ENCODE data around the gene CADPS2.
"Not testable (repeated sequence)": the region's sequence is repeated elsewhere in the genome, so short reads cannot be mapped to it uniquely, and the experiment has no call there.

CADPS2 gene

DNA sequence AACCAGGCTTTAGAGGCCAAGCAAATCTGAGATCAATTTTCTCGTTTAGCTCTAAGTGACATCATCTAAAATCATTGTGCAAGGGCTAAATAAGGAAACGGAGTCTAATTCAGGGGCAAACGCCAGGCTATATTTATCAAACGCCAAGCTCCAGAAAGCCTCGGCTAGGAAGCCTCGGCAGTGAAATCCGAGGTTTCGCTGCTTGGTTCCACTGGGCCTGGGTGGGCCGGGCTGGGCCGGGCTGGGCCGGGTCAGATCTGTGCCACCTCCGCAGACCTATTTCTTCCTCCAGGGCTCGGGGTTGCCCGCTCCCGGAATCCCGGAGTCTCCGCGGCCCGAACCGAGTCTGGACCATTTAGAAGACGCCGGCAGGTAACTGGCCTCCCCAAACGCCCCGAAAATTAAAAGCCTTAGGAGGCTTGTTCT lies 581.3 kb downstream of the CADPS2 start:
- DNase-seq = no peak

DNA sequence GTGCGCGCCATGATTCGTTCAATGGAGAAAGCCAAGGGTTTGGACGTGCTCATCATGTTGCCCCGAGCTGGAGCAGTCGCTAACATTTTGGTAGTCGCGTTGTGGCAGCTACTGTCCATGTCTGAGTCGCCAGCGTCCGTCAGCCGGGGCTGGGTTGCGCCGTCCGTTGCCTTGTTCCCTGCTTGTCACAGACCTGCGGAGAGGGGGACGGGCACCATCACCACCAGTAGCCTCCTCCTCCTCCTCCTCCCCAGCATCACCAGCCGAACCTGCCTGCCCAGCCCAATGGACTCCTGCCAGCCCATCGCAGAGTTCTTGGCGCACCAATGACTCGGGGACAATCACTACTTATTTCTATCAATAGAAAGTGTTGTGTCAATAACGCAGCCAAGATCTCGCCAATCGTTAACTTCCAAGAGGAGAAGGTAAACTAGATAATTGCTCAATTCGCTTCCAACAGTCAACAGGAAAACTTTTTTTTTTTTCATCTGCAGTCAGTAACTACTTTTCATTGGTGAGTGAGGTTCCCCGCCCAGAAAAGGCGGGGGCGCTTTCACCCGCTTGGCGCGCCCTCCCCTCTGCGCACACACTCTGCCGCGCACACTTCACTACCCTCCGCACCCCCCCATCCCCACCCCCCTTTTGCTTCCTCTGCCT lies 581.8 kb downstream of the CADPS2 start, which contains the start of gene FEZF1:
Gene FEZF1 (minus strand): TSS at position 432 of the 657 bp plus-strand sequence. CDS start 313 bp downstream, at position 119.
- no peak for DNase-seq

DNA sequence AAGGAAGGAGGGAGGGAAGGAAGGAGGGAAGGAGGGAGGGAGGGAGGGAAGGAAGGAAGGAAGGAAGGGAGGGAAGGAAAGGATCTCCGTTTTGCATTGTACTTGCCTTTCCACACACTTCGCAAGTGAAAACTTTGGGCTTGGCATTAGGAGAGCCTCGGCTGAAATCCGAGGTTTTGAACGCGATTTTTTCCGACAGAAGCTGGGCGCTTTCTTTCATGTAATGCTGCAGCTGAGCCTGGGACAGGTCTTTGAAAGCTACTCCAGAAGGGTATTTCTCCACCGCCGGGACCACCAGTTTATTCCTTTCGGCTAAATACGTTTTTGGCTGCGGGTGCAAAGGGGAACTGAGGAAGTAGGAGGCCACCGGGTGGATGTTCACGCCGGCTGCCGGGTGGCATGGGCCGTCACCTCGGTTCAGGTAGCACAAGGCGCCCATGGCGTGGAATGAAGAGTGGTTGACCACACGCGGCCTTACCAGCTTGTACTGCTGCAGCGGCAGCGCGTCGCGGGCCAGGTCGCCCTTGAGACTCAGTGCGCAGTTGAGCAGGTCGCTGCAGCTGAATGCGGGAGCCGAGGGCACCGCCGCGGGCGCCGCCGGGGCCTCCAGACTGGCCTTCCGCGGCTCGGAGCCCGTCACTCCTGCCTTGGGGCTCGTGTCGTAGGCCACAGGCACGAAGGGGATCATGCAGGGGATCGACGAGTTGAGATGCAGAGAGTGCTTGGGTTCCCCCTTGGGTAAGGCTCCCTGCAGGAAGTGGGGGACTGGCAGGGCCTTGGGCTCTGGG lies 582.5 kb downstream of the CADPS2 start:
- DNase-seq = no peak

DNA sequence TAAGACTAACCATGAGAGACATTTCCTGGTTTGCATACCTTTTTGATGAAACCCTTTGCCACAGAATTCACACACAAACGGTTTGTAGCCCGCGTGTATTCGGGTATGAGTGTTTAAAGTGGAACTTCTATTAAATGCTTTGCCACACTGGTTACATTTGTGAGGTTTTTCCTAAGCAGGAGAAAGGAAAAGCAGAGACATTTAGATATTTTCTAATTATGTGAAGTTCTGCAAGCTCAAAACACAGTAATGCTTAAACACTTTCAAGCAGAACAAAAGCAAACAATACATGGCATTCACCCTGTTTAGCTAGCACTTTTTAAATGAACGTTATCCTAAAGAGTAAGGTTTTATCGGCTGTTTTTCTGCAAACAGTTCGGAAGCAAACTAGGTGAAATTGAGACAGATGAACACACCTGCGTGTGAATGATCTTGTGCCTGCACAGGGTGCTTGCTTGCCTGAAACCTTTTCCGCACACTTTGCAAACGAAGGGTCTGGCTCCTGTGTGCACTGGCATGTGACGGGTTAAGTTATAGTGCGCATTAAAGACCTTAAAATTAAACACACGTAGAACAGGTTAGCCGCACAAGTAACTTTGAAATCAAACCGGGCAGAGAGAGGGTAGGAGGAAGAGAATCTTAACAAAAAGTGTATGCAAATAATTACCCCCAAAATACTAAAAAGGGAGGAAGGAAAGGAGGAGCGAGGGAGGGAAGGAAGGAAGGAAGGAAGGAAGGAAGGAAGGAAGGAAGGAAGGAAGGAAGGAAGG lies 583.3 kb downstream of the CADPS2 start:
- DNase-seq = no peak

DNA sequence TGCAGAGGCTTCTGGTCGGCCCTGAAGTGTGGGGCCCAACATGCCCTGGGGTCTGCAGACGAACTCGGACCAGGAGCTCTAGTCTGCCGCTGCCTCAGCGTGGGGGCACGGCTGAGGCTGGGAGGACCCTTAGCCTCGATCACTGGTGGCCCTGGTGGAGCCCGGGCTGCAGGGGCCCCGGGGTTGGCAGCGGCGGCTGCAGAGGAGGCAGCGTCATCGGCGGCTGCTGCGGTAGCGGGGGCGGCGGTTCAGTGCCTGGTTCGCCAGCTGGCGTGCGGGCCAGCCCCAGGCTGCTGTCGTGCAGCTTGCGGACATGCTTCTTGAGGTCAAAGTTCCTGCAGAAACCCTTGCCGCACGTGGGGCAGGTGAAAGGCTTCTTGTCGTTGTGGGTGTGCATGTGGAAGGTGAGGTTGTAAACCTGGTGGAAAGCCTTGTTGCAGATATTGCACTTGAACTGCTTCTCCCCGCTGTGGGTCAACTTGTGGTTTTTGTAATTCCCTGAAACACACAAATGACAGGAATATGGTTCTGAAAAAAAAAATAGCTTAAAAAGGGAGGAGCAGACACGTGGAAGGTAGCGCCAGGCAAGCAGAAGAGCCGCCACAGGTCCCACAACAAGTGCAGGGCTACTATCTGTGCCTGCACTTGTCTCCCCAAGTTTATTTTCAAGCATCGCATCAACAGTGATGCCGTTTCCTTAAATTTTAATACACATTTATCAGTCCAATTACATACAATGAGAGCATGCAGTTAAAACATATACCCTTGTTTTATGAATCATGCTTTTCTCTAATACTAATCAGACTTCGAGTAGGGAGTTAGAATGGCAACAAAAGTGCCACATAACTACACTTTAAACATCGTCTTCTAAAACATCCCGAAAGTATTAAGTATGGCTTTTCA lies 584.2 kb downstream of the CADPS2 start:
- DNase-seq = no peak

DNA sequence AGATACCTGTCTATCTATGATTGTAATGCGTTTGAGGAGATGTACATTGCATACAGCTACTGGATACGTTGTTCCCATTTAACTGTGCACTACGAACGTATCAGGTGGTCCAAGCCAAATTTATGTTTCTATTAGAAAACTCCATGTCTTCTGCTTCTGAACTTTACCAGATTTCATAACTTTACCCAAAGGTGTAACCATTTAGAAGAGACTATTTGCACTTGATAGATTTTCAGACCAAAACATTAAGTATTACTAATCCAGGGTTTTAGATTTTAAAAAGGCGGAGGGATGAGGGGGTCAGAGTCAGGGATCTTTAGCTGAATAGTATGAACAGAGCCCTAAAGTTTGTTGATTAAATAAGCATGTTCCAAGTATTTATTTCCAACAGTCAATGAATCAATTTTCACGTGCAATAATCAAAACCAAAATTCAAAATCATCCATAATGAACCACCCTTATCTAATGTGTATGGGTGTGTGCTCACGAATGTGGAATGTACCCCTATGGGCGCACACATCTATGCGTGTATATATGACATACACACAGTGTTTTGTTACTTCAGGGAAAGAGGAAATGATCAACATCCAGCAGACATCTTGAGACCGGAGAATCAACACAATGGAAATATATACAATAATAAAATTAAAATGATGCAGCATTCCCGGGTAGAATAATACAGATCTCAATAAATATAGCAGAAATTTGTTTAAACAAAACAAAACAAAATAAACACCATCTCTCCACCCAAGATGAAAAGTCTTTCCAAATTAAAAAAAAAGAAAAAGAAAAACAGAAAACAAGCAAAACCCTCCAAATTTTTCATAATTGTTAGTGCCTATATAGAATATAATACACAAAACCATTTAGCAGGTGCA lies 585.1 kb downstream of the CADPS2 start:
- DNase-seq = no peak

DNA sequence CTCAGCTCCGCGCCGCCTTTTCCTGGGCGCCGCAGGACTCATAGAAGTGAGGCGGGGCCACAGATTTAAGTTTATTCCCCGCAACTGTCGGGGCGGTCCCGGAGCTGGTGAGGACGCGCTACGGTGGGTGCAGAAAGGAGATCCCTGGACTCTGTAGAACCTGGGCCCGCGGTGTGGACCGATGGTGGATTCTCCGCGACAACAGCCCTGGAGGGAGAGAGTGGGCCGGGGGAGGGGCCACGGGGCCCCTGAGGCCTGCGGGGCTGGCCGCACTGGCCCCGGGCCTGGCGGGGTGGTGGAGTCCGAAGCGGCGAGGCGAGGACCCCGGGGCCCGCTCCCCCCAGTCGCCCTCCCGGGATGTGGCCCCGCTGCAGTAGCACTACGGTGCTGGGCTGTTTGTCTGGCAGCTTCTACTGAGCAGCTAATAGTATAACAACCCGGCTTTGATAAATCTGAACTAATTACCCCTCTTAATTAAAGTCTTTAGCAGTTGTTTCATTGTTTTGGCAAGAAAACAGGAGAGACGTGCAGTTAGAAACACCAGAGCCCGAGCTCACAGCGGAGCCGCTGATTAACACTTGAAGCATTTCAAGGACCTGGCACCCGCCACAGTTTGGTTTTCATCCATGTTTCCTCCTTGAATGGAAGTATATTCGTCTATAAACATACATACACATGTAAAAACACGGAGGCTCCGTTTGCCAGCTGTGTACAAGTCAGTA lies 585.9 kb downstream of the CADPS2 start:
- DNase-seq = no peak

DNA sequence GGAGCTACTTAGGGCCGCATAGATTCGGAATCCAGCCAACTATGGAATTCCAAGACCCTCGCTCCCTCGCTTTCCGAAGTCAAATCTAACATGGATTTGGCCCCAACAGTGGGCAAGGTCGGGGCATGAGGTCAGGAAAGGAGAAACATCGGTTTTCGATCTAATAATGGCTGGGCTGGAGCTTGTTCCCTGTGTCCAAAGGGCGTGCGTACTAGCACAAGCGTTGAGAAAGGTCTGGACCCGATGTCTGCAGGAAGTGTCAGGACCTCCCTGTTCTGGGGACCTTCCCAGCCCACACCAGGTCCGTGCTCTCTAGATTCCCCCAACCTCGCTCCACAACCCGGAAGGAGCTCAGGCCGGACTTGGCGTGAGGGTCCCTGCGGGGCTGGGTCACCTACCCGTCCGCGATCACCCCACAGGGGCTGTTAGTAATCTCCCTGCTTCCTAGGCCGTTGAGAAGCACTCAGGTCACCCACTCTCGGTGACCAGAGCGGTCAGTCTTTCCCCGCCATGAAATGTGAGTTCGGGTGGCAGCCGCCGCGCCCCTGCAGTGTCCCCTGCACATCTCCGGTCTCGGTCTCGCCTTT lies 586.5 kb downstream of the CADPS2 start:
- no peak for DNase-seq

DNA sequence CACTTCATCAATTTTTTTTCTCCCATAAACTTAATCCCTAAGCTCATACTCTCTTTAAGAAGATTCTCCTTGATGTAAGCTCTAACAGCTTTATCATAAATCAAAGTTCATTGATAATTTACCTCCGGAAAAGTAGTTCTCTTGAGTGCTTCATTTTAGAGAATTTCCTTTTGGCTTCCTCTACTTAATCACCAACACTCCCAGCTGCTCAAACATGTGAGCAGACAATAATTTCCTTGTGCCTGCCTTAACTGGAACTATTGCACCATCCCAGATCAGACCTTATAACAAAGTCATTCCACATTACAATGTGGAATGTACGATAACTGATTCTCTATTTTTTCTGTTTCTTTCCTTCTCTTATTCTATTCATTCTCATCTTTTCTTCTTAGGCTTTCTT lies 587.6 kb downstream of the CADPS2 start:
- DNase-seq = no peak

DNA sequence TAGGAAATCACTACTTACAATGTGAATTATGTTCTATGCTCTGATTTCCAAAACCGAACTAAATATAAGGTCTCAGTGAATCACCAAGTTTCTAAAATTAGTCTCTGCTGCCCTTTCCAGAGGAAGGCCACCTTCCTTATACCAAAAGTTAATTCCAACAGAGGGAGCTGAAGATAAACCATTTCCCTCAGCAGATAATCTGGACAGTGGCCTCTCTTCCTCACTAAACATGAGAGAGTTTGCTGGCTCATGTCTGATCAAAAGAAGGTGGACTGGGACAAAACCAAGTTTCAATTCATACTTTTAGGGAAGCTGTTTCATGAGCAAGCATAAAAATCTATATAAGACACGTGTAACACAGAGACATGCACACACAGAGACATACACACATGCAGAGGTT lies 588.1 kb downstream of the CADPS2 start:
- no peak for DNase-seq

DNA sequence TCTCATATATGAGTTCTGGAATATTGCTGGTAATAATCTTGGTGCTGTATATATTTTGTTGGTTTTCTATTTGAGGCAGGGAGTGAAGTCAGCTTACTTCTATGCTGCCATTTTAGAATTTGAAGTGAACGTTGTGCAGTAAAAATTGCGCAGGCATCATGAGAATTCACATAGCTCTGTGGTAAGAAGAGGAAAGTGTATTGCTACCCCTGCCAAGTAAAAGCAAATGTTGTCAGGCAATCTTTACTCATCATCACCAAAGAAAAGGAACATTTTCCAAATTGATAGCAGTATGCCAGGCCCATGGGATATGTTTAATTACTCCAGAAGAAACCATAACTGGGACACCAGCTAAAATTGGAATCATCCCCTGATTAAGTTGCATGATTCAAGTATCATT lies 595.1 kb downstream of the CADPS2 start:
- no peak for DNase-seq

DNA sequence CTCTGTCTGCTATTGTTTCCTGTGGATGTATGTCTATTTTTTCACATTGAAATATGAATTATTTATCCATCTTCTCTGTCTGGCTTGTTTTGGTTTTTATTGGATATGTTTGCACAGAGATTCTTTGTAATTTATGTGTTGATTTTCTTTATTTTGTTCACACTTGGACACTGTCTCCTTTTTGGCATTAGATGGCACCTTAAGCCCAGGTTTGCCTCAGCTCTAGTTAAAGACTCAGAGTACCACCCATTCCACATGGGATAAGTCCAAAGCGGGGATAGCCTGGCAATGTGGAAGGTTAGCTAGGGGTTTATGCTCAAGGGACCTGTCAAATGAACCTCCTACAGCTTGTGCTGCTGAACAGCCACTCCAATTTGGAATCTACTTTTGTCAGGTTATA lies 595.8 kb downstream of the CADPS2 start:
- DNase-seq = no peak

DNA sequence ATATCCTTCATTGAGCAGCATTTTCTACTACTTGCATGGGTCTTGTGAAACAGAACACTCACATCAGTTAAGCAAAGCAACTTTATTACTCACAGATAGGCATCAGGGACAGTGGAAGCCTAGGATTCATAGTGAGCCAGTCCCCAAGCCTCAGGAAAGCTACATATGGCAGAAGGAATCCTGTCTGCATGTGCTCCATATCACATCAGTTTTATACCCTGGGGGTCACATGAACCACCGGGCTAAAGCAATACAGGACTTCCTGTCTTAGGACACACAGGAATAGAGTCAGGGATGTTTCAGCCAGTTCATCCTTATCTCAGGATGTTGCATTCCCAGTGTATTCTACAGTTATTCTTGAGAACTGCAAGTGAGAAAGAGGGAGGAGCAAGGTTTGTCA lies 596.8 kb downstream of the CADPS2 start:
- DNase-seq = no peak

DNA sequence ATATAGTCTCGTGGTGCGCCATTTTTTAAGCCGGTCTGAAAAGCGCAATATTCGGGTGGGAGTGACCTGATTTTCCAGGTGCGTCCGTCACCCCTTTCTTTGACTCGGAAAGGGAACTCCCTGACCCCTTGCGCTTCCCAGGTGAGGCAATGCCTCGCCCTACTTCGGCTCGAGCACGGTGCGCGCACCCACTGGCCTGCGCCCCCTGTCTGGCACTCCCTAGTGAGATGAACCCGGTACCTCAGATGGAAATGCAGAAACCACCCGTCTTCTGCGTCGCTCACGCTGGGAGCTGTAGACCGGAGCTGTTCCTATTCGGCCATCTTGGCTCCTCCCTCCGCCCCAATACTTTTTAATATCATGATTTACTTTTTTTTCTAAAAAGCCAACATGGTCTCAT lies 601.7 kb downstream of the CADPS2 start:
- not testable (repeated sequence) for DNase-seq

DNA sequence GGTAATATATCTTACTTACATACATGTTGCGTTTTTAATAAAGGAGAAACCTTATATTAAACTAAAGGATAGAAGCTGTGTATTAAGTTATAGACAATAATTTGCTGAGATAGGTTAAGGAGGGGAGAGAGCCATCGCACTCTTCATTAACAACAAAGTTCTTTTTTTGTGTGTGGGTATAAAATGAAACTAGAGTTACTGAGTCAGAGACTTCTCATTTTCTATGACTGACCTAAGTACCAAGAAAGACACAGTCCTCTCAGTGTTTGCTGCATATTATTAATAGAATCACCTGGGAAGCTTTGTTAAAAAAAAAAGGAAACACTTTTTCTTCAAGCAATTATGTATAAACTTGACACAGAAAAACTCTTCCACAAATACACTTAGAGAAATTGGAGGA lies 613.1 kb downstream of the CADPS2 start:
- no peak for DNase-seq

DNA sequence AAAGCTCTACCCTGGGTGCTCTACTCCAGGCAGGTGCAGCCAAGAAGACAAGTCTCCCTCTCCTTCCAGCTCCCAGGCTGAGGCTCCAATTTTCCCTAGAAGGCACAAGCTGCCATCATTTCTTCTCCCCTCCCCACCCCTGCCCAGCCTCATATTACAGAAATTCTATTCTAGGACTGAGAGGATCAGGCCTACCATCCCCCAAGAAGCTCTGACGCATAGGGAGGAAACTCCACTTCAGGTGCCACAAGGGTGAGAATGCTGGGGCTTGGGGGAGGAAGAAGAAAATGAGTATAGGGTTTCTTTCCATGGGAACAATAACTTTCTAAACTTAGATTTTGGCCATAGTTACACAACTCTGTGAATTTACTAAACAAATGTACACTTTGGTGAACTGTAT lies 617.0 kb downstream of the CADPS2 start:
- DNase-seq = no peak
